HepG2 (cell line): Measurements from ENCODE around the gene GDF11. TPM values are rescaled to one million over a fixed set of nuclear protein-coding genes. Genes with fewer than 3 reads are reported as not detected.

Experiments used
- ARID2 ChIP-seq: sonication (generic); formaldehyde crosslinking; IDR thresholded peaks from 2 replicates; pipeline ENCODE4 v1.8.1; 2022; ENCODE audit warnings: mild to moderate bottlenecking, missing genetic modification reagents, borderline replicate concordance
- BRF2 ChIP-seq: sonication (generic); formaldehyde crosslinking; IDR thresholded peaks from 2 replicates; pipeline ENCODE4 v1.8.1; 2022; ENCODE audit warnings: mild to moderate bottlenecking, missing genetic modification reagents
- ESRRA ChIP-seq: sonication (generic); formaldehyde crosslinking; IDR thresholded peaks from 2 replicates; pipeline ENCODE4 v1.5.1; 2020; ENCODE audit warnings: mild to moderate bottlenecking, low read depth, missing genetic modification reagents
- GLI4 ChIP-seq: sonication (generic); formaldehyde crosslinking; IDR thresholded peaks from 2 replicates; pipeline ENCODE4 v1.5.1; 2020; ENCODE audit warnings: missing genetic modification reagents, mild to moderate bottlenecking, moderate library complexity, borderline replicate concordance
- HINFP ChIP-seq: sonication (generic); formaldehyde crosslinking; IDR thresholded peaks from 2 replicates; pipeline ENCODE4 v1.4.0; 2020; ENCODE audit warnings: low read depth, mild to moderate bottlenecking, missing genetic modification reagents
- HNRNPUL1 ChIP-seq: fragments of 200-400 bp; formaldehyde crosslinking; IDR thresholded peaks from 2 replicates; pipeline ENCODE4 v1.6.1; 2017; ENCODE audit warnings: low read depth, mild to moderate bottlenecking, low read length, moderate library complexity
- HOXD1 ChIP-seq: sonication (generic); formaldehyde crosslinking; IDR thresholded peaks from 2 replicates; pipeline ENCODE4 v1.5.0; 2020; ENCODE audit warnings: missing genetic modification reagents
- KMT2A ChIP-seq: sonication (generic); formaldehyde crosslinking; IDR thresholded peaks from 2 replicates; pipeline ENCODE4 v1.4.0; 2020; ENCODE audit warnings: missing genetic modification reagents
- NR2C2 ChIP-seq: sonication (generic); formaldehyde crosslinking; IDR thresholded peaks from 2 replicates; pipeline ENCODE4 v1.4.0; 2020; ENCODE audit warnings: missing genetic modification reagents, mild to moderate bottlenecking, moderate library complexity, borderline replicate concordance
- PAX8 ChIP-seq: sonication (generic); formaldehyde crosslinking; IDR thresholded peaks from 2 replicates; pipeline ENCODE4 v1.8.0; 2022; ENCODE audit warnings: mild to moderate bottlenecking, missing genetic modification reagents, borderline replicate concordance
- SNAI1 ChIP-seq: sonication (generic); formaldehyde crosslinking; IDR thresholded peaks from 2 replicates; pipeline ENCODE4 v1.5.0; 2020; ENCODE audit warnings: mild to moderate bottlenecking, missing genetic modification reagents, borderline replicate concordance
- YY1 ChIP-seq: IDR thresholded peaks from 2 replicates; pipeline ENCODE4 v1.6.1; 2011; ENCODE audit warnings: low read length, low read depth, moderate library complexity, mild to moderate bottlenecking; ENCODE audit not compliant: insufficient read depth, insufficient replicate concordance
- ZNF547 ChIP-seq: sonication (generic); formaldehyde crosslinking; IDR thresholded peaks from 2 replicates; pipeline ENCODE4 v1.5.1; 2020; ENCODE audit warnings: mild to moderate bottlenecking, missing genetic modification reagents
- ZNF576 ChIP-seq: sonication (generic); formaldehyde crosslinking; IDR thresholded peaks from 2 replicates; pipeline ENCODE4 v1.4.0; 2020; ENCODE audit warnings: mild to moderate bottlenecking, missing genetic modification reagents
- ZNF577 ChIP-seq: sonication (generic); formaldehyde crosslinking; IDR thresholded peaks from 2 replicates; pipeline ENCODE4 v1.4.0; 2020; ENCODE audit warnings: mild to moderate bottlenecking, low read depth, missing genetic modification reagents, borderline replicate concordance
- ZSCAN30 ChIP-seq: sonication (generic); formaldehyde crosslinking; IDR thresholded peaks from 2 replicates; pipeline ENCODE4 v1.5.0; 2020; ENCODE audit warnings: mild to moderate bottlenecking, missing genetic modification reagents
- polyA plus RNA-seq, 8 experiments: library from polyadenylated mRNA; depleted of rRNA in 3 of 8; stranded (reverse) in 7 of 8; unstranded in 1 of 8; fragments of >200 nt; fragmentation: Illumina TruSeq in 4 of 8; extraction: Trizol in 4 of 8; gene quantifications; 2 replicates each; pipeline versions ENCODE4 v1.2.1 to v1.2.3, GENCODE V29; 2011 to 2016; ENCODE audit warnings: low read depth in 4 of 8, missing spikeins in 1 of 8, mixed read lengths in 1 of 8; ENCODE audit not compliant: insufficient read depth in 1 of 8
- total RNA-seq, 5 experiments: library from RNA; depleted of rRNA; stranded (reverse); fragments of >200 nt; fragmentation: Illumina TruSeq; extraction: Trizol; gene quantifications; 2 replicates each; pipeline ENCODE4 v1.2.3, GENCODE V29; 2016; ENCODE audit warnings: low read depth in 1 of 5
- TF ChIP-seq, protein P1 (sequence below): sonication (generic); formaldehyde crosslinking; IDR thresholded peaks from 2 replicates; pipeline ENCODE4 v1.4.0; 2020; ENCODE audit warnings: missing genetic modification reagents
- TF ChIP-seq, protein P2 (sequence below): sonication (generic); formaldehyde crosslinking; IDR thresholded peaks from 2 replicates; pipeline ENCODE4 v1.8.1; 2023; ENCODE audit warnings: mild to moderate bottlenecking, inconsistent platforms, moderate library complexity, missing genetic modification reagents, borderline replicate concordance
- TF ChIP-seq, protein P3 (sequence below): sonication (generic); formaldehyde crosslinking; IDR thresholded peaks from 2 replicates; pipeline ENCODE4 v1.4.0; 2020; ENCODE audit warnings: mild to moderate bottlenecking, missing genetic modification reagents, borderline replicate concordance

The GDF11 gene
- total and polyA plus RNA-seq, 2 of the 13 experiments (the other 11 are each of a cell fraction or from before 2014, with no cell fraction given), result 0.63 to 1.5 TPM

DNA sequence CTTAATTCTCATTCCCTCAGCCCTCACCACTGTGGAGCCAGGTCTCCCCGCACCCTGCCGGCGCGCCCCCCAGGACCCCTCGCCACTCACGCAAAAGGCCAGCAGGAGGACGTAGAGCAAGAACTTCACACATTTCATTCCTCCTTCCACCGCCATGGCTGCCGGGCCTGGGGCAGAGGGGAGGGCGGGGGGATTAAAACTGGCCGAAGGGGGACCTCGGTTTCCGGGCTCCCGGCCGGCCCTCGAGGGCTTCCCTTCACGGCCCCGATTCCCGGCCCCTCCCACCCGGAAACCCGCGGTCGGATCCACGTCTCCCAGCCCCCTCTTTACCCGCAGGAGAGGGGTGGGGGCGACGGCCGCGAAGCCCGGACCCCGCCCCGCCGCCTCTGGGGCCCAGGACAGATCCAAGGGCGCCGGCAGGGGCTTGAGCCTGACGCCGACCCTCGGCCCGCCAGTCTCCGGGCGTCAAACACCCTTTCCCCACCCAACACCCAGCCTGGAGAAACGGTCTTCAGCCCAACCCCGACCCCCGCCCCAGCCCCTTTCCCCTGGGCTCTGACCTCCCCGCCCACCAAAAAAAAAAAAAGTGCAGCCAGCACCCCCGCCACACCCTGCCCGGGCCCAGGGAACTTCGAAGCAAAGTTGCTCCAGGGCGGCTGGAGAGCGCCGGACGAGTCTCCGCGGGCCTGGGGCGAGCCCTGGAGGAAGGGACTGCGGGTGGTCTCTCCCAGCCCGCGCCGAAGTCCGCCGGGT lies 14.6 kb upstream of the GDF11 start (continued):
- TF ChIP-seq ZNF577 (CRISPR knock-in tag) (no peak), HOXD1 (no peak), YY1 (peak; percentile 46), ARID2 (CRISPR knock-in tag) (peak; percentile 28; the same call in 1 of the 2 replicates), ZNF547 (CRISPR knock-in tag) (no peak), ZNF576 (no peak), BRF2 (no peak), ESRRA (CRISPR knock-in tag) (no peak), ZSCAN30 (CRISPR knock-in tag) (no peak), KMT2A (CRISPR knock-in tag) (no peak), PAX8 (CRISPR knock-in tag) (no peak), GLI4 (CRISPR knock-in tag) (no peak), NR2C2 (CRISPR knock-in tag) (no peak), HINFP (no peak), SNAI1 (CRISPR knock-in tag) (peak; percentile 30; the same call in 1 of the 2 replicates), HNRNPUL1 (no peak)
- TF ChIP-seq, protein P1, sequence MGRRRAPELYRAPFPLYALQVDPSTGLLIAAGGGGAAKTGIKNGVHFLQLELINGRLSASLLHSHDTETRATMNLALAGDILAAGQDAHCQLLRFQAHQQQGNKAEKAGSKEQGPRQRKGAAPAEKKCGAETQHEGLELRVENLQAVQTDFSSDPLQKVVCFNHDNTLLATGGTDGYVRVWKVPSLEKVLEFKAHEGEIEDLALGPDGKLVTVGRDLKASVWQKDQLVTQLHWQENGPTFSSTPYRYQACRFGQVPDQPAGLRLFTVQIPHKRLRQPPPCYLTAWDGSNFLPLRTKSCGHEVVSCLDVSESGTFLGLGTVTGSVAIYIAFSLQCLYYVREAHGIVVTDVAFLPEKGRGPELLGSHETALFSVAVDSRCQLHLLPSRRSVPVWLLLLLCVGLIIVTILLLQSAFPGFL (CRISPR knock-in tag), result no peak
- TF ChIP-seq, protein P2, sequence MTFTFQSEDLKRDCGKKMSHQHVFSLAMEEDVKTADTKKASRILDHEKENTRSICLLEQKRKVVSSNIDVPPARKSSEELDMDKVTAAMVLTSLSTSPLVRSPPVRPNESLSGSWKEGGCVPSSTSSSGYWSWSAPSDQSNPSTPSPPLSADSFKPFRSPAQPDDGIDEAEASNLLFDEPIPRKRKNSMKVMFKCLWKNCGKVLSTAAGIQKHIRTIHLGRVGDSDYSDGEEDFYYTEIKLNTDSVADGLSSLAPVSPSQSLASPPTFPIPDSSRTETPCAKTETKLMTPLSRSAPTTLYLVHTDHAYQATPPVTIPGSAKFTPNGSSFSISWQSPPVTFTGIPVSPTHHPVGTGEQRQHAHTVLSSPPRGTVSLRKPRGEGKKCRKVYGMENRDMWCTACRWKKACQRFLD (CRISPR knock-in tag), result no peak
- TF ChIP-seq, protein P3, sequence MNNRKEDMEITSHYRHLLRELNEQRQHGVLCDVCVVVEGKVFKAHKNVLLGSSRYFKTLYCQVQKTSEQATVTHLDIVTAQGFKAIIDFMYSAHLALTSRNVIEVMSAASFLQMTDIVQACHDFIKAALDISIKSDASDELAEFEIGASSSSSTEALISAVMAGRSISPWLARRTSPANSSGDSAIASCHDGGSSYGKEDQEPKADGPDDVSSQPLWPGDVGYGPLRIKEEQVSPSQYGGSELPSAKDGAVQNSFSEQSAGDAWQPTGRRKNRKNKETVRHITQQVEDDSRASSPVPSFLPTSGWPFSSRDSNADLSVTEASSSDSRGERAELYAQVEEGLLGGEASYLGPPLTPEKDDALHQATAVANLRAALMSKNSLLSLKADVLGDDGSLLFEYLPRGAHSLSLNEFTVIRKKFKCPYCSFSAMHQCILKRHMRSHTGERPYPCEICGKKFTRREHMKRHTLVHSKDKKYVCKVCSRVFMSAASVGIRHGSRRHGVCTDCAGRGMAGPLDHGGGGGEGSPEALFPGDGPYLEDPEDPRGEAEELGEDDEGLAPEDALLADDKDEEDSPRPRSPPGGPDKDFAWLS (CRISPR knock-in tag), result no peak
